Lower leg skin (tissue), 4 donors: Measurements from ENCODE around the gene PBXIP1. TPM values are rescaled to one million over a fixed set of nuclear protein-coding genes. Genes with fewer than 3 reads are reported as not detected.
A peak's percentile ranks its signal among the peaks of the same experiment; 100 is the strongest.

ENCODE experiments used
- DNase-seq, 2 donors: peaks; one replicate each; pipeline ENCODE4 v3.0.0-alpha.2; 2019; ENCODE audit warnings: low spot score in 2 of 2
- H3K4me3 ChIP-seq: fragments of 200-600 bp; sonication (generic); 2 replicates; pipeline ENCODE4 v1.5.1; 2017; ENCODE audit warnings: mild to moderate bottlenecking, low read depth; ENCODE audit not compliant: poor library complexity, severe bottlenecking
- POLR2A ChIP-seq, 2 donors: fragments of 450-650 bp; IDR thresholded peaks; one replicate each; pipeline ENCODE4 v1.6.1; 2016 to 2017; ENCODE audit warnings: antibody characterized with exemption in 2 of 2, mild to moderate bottlenecking in 1 of 2, moderate library complexity in 1 of 2
- WGBS, 2 donors: methylation state at CpG; one replicate each; pipeline ENCODE4 v1.1.5; 2018; 5-methylcytosine and 5-hydroxymethylcytosine counted together
- intact Hi-C: fragments of 100-400 bp; cut with DNase I; formaldehyde crosslinking; loops from one replicate; pipeline ENCODE4 v1.15.0; 2023; ENCODE audit warnings: low total_unique reads
- total RNA-seq, 4 donors: library from RNA; depleted of rRNA; stranded (reverse); fragments of >200 nt; gene quantifications; one replicate each; pipeline ENCODE4 v1.1.0, GENCODE V29; 2016
- TF ChIP-seq, protein P1 (sequence below), 3 donors: fragments of 450-650 bp; IDR thresholded peaks; one replicate each; pipeline ENCODE4 v1.5.1; 2016; ENCODE audit warnings: antibody characterized with exemption in 3 of 3, mild to moderate bottlenecking in 3 of 3, moderate library complexity in 2 of 3

PBXIP1 gene
- total RNA-seq, 4 donors from 2014 or later = 52.1 to 84.1 (median 63.7) TPM

- no peak for TF ChIP-seq POLR2A (IDR thresholded peaks at IDR 0.05)
- TF ChIP-seq, protein P1, sequence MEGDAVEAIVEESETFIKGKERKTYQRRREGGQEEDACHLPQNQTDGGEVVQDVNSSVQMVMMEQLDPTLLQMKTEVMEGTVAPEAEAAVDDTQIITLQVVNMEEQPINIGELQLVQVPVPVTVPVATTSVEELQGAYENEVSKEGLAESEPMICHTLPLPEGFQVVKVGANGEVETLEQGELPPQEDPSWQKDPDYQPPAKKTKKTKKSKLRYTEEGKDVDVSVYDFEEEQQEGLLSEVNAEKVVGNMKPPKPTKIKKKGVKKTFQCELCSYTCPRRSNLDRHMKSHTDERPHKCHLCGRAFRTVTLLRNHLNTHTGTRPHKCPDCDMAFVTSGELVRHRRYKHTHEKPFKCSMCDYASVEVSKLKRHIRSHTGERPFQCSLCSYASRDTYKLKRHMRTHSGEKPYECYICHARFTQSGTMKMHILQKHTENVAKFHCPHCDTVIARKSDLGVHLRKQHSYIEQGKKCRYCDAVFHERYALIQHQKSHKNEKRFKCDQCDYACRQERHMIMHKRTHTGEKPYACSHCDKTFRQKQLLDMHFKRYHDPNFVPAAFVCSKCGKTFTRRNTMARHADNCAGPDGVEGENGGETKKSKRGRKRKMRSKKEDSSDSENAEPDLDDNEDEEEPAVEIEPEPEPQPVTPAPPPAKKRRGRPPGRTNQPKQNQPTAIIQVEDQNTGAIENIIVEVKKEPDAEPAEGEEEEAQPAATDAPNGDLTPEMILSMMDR (IDR thresholded peaks at IDR 0.05) = no peak
- WGBS, 2 donors = 5 to 11% methylated on average over 13 to 15 of the region's 15 CpGs
- peak within 1 kb of the TSS; percentile 17 for H3K4me3 ChIP-seq
- DNase-seq = peak; percentile 93 to 99
- intact Hi-C loops = no loop called here
Observed at GRCh38 chr1:154970631-154971340, 14.9 kb upstream of the PBXIP1 start, which contains the start of gene SHC1. Gene SHC1, minus strand, starts transcription at chr1:154970747. Its CDS starts 221 bp downstream, at chr1:154970526.

DNA sequence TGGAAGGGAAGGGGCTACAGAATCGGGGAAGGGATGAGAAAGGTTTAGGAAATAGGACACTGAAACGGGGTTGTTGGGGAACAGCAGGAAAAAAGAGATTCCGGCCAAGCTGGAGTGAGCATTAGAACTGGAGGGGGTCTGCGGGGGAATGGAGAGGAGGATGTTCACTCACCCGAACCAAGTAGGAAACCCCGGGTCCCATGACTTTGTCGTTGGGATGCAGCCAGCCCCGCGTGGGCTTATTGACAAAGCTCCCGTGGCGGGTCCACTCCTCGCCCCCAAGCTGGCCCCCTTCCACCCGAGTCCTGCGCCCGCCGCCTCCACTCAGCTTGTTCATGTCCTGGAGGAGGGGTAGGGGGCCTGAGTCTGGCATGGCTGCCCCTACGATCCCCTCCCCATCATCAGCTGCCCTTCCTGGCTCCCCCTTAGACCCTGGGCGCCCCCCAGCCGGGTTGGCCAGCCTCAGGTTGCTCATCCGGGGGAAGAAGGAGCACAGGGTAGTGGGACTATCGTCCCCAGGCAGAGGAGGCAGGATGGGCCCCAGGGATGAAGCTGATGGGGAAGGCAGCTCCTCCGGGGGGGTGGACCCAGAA is 14.1 kb upstream of the PBXIP1 start:
- intact Hi-C loops = loop anchor here (10.0 kb wide), 1 partner anchor 45 kb away; no protein-coding TSS in a partner anchor
- TF ChIP-seq, protein P1 (IDR thresholded peaks at IDR 0.05) = no peak
- no peak for TF ChIP-seq POLR2A (IDR thresholded peaks at IDR 0.05)
- no peak for DNase-seq
- 17 to 27% methylated on average over 20 to 22 of the region's 22 CpGs for WGBS, 2 donors
- peak overlapping the region; percentile 17 for H3K4me3 ChIP-seq

DNA sequence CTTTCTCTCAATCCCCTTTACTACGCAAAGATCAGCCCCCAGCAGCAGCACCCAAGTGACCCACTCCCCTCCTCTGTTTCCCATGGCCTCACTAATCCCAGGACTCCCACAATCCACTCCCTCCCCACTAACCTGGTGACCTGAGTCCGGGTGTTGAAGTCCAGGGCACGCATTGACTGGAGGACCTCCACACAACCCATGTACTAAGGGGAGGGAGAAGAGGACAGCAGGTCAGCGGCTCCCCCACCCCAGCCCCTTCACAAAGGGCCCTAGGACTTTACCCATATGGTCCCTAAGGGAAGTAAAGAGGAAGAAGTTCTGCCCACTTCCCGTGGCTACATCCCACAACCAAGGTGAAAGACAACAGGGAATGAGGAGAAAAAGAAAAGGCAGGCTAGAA is 13.3 kb upstream of the PBXIP1 start:
- DNase-seq = no peak
- H3K4me3 ChIP-seq = no peak overlapping the region
- TF ChIP-seq, protein P1 (IDR thresholded peaks at IDR 0.05) = no peak
- TF ChIP-seq POLR2A (IDR thresholded peaks at IDR 0.05) = no peak
- 49 to 61% methylated on average over 5 of the region's 5 CpGs for WGBS, 2 donors
- intact Hi-C loops = loop anchor here (10.0 kb wide), 1 partner anchor 46 kb away; no protein-coding TSS in a partner anchor

GRCh38 chr1:154968731-154969130 is 12.8 kb upstream of the PBXIP1 start:
- 87 to 90% methylated on average over 3 of the region's 3 CpGs for WGBS, 2 donors
- TF ChIP-seq POLR2A (IDR thresholded peaks at IDR 0.05) = no peak
- TF ChIP-seq, protein P1 (IDR thresholded peaks at IDR 0.05) = no peak
- no peak for DNase-seq
- intact Hi-C loops = loop anchor here (10.0 kb wide), 1 partner anchor 46 kb away; no protein-coding TSS in a partner anchor
- H3K4me3 ChIP-seq = no peak overlapping the region

DNA sequence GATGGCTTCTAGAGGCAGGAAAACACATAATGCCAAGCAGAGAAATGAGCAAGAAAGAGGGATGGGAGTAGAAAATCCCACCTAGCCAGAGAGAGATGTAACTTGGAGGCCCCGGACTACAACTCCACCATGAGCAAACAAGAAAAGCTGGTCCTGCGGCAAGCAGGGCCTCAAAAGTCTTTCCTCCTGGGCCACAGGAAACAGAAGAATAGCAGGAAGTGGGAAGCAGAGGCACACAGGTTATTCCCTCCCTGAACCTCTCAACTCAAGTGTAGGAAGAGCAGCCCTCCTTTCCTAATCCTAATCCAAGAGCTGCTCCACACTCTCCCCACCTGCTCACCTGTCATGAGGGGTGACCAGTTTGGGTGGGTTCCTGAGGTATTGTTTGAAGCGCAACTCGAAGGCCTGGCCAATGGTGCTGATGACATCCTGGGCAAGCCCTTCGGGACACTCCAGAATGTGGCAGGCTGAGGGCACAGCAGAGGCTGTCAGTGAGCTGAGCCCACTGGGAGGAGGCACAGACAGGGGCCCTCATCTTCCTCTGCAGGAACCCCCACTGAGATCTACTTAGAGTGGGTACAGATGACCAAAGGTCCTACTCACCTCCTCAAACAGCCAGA is 11.5 kb upstream of the PBXIP1 start:
- intact Hi-C loops = loop anchor here (10.0 kb wide), 1 partner anchor 47 kb away; no protein-coding TSS in a partner anchor
- H3K4me3 ChIP-seq = no peak overlapping the region
- 65 to 71% methylated on average over 5 of the region's 5 CpGs for WGBS, 2 donors
- TF ChIP-seq POLR2A (IDR thresholded peaks at IDR 0.05) = no peak
- TF ChIP-seq, protein P1 (IDR thresholded peaks at IDR 0.05) = no peak
- DNase-seq = no peak
